Kidney (tissue), 14 donors: ENCODE data around the gene OR1K1. TPM values are rescaled to one million over a fixed set of nuclear protein-coding genes. Genes with fewer than 3 reads are reported as not detected.
"Not testable (repeated sequence)": the region's sequence is repeated elsewhere in the genome, so short reads cannot be mapped to it uniquely, and the experiment has no call there.

ENCODE experiments used
- DNase-seq, 5 donors: peaks; one replicate each; pipeline ENCODE4 v3.0.0-alpha.2; 2013 to 2020
- FAIRE-seq: peaks from 2 replicates; lab custom pipeline; 2012; peaks lifted over from hg19 to GRCh38; lab: Jason Lieb, UNC
- H3K27ac ChIP-seq, 2 donors: one replicate each; pipeline ENCODE4 v1.7.0; 2013; ENCODE audit warnings: low read depth in 2 of 2, low read length in 2 of 2, inconsistent platforms in 1 of 2
- H3K27me3 ChIP-seq: one replicate; pipeline ENCODE4 v1.7.1; 2013; ENCODE audit warnings: low read length, inconsistent platforms; ENCODE audit not compliant: control insufficient read depth, insufficient read depth
- H3K36me3 ChIP-seq, 3 donors: one replicate each; pipeline versions ENCODE4 v1.7.0 to v1.7.1; 2013; ENCODE audit warnings: low read length in 3 of 3, control low read depth in 1 of 3, inconsistent platforms in 1 of 3; ENCODE audit not compliant: insufficient read depth in 3 of 3, control insufficient read depth in 2 of 3
- H3K4me1 ChIP-seq, 3 donors: one replicate each; pipeline versions ENCODE4 v1.7.0 to v1.7.1; 2013; ENCODE audit warnings: low read length in 3 of 3, inconsistent platforms in 1 of 3, low read depth in 1 of 3; ENCODE audit not compliant: control insufficient read depth in 2 of 3, insufficient read depth in 2 of 3
- H3K4me3 ChIP-seq, 3 donors: one replicate each; pipeline versions ENCODE4 v1.7.0 to v1.8.1; 2013; ENCODE audit warnings: low read length in 3 of 3, control low read depth in 1 of 3, inconsistent platforms in 1 of 3
- H3K9ac ChIP-seq, 3 donors: one replicate each; pipeline versions ENCODE4 v1.7.0 to v1.7.1; 2013; ENCODE audit warnings: low read length in 3 of 3, control low read depth in 1 of 3, inconsistent platforms in 1 of 3
- H3K9me3 ChIP-seq, 3 donors: one replicate each; pipeline versions ENCODE4 v1.7.0 to v1.7.1; 2013; ENCODE audit warnings: low read length in 3 of 3, control low read depth in 1 of 3, inconsistent platforms in 1 of 3; ENCODE audit not compliant: control insufficient read depth in 2 of 3, insufficient read depth in 1 of 3
- intact Hi-C: fragments of 100-400 bp; cut with DNase I; formaldehyde crosslinking; loops from one replicate; pipeline ENCODE4 v1.11.1; 2022
- polyA plus RNA-seq: library from polyadenylated mRNA; stranded (reverse); fragments of 350-450 nt; fragmentation: Illumina TruSeq; extraction: RNeasy Lipid Tissue Mini Kit (QIAGEN cat#74804); gene quantifications from one replicate; pipeline ENCODE4 v1.2.3, GENCODE V29; 2014; ENCODE audit warnings: low read depth, low replicate concordance; ENCODE audit not compliant: insufficient read depth
- total RNA-seq: library from RNA; stranded (reverse); fragmentation: NEBNext Ultra II Directional; extraction: Animal tissue kit (Norgen Biotek cat#: 25700); gene quantifications from one replicate; pipeline ENCODE4 v1.2.1, GENCODE V29; 2021
- TF ChIP-seq, protein P1 (sequence below): IDR thresholded peaks from 3 replicates; pipeline ENCODE4 v1.5.1; 2012; ENCODE audit warnings: mild to moderate bottlenecking, moderate library complexity, borderline replicate concordance; ENCODE audit not compliant: insufficient read depth; ENCODE audit errors: extremely low read depth
- donor health status: control.
- donor health status: control.
- donor health status: control.
- donor health status: control.
- donor health status: control.
- donor health status: DM: yes; HTN: yes; CAD: no.
- donor health status: Normal renal cell carcinoma (clear cell type).

Gene OR1K1
- total and polyA plus RNA-seq, 2 donors from 2014 or later = not detected

GRCh38 chr9:122822938-122823337 is 23.0 kb downstream of the OR1K1 start:
- Histone ChIP-seq H3K9me3 (no peaks in the 10 kb centered on the region), H3K4me3 (no peak overlapping the region), H3K4me1 (peaks cover 4 to 14% (median 9%) of the 10 kb centered on the region in 3 donors), H3K27ac (no peak overlapping the region), H3K9ac (no peak overlapping the region), H3K27me3 (no peaks in the 10 kb centered on the region), H3K36me3 (peaks cover 6 to 19% (median 18%) of the 10 kb centered on the region in 3 donors)
- DNase-seq (no peak), FAIRE-seq (no peak)
- TF ChIP-seq, protein P1, sequence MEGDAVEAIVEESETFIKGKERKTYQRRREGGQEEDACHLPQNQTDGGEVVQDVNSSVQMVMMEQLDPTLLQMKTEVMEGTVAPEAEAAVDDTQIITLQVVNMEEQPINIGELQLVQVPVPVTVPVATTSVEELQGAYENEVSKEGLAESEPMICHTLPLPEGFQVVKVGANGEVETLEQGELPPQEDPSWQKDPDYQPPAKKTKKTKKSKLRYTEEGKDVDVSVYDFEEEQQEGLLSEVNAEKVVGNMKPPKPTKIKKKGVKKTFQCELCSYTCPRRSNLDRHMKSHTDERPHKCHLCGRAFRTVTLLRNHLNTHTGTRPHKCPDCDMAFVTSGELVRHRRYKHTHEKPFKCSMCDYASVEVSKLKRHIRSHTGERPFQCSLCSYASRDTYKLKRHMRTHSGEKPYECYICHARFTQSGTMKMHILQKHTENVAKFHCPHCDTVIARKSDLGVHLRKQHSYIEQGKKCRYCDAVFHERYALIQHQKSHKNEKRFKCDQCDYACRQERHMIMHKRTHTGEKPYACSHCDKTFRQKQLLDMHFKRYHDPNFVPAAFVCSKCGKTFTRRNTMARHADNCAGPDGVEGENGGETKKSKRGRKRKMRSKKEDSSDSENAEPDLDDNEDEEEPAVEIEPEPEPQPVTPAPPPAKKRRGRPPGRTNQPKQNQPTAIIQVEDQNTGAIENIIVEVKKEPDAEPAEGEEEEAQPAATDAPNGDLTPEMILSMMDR = no peak
- intact Hi-C loops = no loop called here

DNA sequence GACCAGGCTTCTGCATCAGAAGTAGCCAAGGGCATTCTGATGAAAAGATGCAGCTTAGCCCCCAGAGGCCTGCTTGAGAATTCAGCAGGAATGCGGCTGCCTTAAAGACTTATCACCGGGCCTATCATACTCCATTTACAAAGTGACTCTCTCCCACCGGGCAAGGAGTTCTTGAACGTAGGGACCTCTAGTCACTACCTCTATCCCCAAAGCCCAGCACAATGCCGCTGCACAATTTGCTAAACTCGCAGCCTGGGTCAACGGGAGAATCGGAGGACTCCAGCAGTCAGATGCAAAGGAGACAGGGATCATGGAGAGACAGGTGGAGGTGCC is 27.8 kb downstream of the OR1K1 start:
- Histone ChIP-seq H3K9me3 (no peaks in the 10 kb centered on the region), H3K27me3 (no peaks in the 10 kb centered on the region), H3K4me3 (peak overlapping the region; percentile 95 to 98 (median 96)), H3K4me1 (peaks cover 4 to 9% (median 8%) of the 10 kb centered on the region in 3 donors), H3K36me3 (peaks cover 2 to 10% (median 4%) of the 10 kb centered on the region in 3 donors), H3K9ac (peak overlapping the region; percentile 49 to 91 (median 84)), H3K27ac (peak overlapping the region; percentile 62 to 95)
- FAIRE-seq (no peak), DNase-seq (peak in 1 of 5 donors; percentile 53)
- TF ChIP-seq, protein P1 = no peak
- intact Hi-C loops = no loop called here

- peak overlapping the region; percentile 95 to 97 for H3K27ac ChIP-seq
- not testable (repeated sequence) for FAIRE-seq
Measured at GRCh38 chr9:122828965-122829284, 29.0 kb downstream of the OR1K1 start.

GRCh38 chr9:122832194-122832593 is 32.3 kb downstream of the OR1K1 start:
- Histone ChIP-seq H3K9me3 (no peaks in the 10 kb centered on the region), H3K27ac (no peak overlapping the region), H3K27me3 (no peaks in the 10 kb centered on the region), H3K4me3 (no peak overlapping the region), H3K36me3 (no peaks in the 10 kb centered on the region), H3K9ac (no peak overlapping the region), H3K4me1 (peaks cover 0 to 5% (median under 1%) of the 10 kb centered on the region in 3 donors)
- TF ChIP-seq, protein P1 = no peak
- intact Hi-C loops = no loop called here
- FAIRE-seq (no peak), DNase-seq (no peak)

More at GRCh38 chr9:122828965-122829284, 29.0 kb downstream of the OR1K1 start:
- H3K36me3 ChIP-seq, intact Hi-C loops, DNase-seq, H3K4me1 ChIP-seq, H3K27me3 ChIP-seq, H3K9me3 ChIP-seq: not testable (repeated sequence)
- H3K4me3 ChIP-seq = peak overlapping the region; percentile 95 to 98 (median 96)
- H3K9ac ChIP-seq = peak overlapping the region in 2 of 3 donors; percentile 84 to 91
